GM21528 (cell line): Measurements from ENCODE around the gene ZNF619.
A peak's percentile ranks its signal among the peaks of the same experiment; 100 is the strongest.

Experiments used
- ATAC-seq: cut with Tn5 transposase; IDR thresholded peaks from one replicate; pipeline ENCODE4 v1.9.1; 2021; ENCODE audit warnings: mild to moderate bottlenecking, moderate library complexity; ENCODE audit not compliant: unreplicated experiment, low FRiP score

ZNF619 gene

GRCh38 chr3:40524222-40524567 is 47.3 kb downstream of the ZNF619 start:
- peak; percentile 21 for ATAC-seq

- ATAC-seq: peak; percentile 99
Observed at GRCh38 chr3:40524568-40525285, 47.8 kb downstream of the ZNF619 start, which contains the start of gene ZNF621. Gene ZNF621 (plus strand): TSS chr3:40524960. CDS start chr3:40525841, 881 bp downstream.

- no peak for ATAC-seq
Observed at GRCh38 chr3:40528426-40528825, 51.5 kb downstream of the ZNF619 start.

- no peak for ATAC-seq
Observed at GRCh38 chr3:40532252-40532651, 55.3 kb downstream of the ZNF619 start.

GRCh38 chr3:40534283-40534682 is 57.4 kb downstream of the ZNF619 start:
- no peak for ATAC-seq
